ENCODE results near the gene TSC2.

GRCh38 chr16:2077696-2078095, 29.9 kb downstream of the TSC2 start:
- TF ChIP-seq CTCF (IDR thresholded peaks at IDR 0.05) (no peak), NR2C2 (CRISPR knock-in tag; IDR thresholded peaks at IDR 0.05) (no peak), MLX (CRISPR knock-in tag; IDR thresholded peaks at IDR 0.05) (no peak), SP1 (CRISPR knock-in tag; conservative IDR thresholded peaks at IDR 0.05) (no peak), USF2 (CRISPR knock-in tag; IDR thresholded peaks at IDR 0.05) (no peak), HMGXB4 (CRISPR knock-in tag; IDR thresholded peaks at IDR 0.05) (no peak), FOXP4 (CRISPR knock-in tag; IDR thresholded peaks at IDR 0.05) (no peak)
